ENCODE data around the gene SLC25A17.

SLC25A17 gene

DNA sequence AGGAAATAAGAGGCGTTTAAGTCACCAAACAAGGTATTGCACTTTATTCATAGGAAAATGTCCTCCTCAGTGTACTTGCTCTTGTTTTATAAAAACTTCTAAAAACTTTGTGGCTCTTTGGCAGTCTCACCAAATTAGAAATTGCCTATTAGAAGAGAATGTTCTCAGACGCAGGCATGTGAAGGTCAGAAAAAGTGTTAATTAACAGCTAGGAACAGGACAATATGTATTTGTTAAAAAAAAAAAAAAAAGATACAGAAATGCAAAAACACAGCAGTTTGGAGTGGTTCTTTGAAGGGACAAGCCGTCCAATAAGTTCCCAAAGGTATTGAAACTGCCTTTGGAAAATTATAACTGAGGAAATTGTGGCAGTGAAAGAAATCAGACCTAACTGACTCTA is 67.9 kb downstream of the SLC25A17 start:
- Mint-ChIP-seq H3K9me3 (no peaks in the 10 kb centered on the region), H3K4me3 (no peak overlapping the region), H3K36me3 (no peaks in the 10 kb centered on the region), H3K4me1 (no peaks in the 10 kb centered on the region), H3K27ac (no peak overlapping the region)
- ATAC-seq = no peak
- DNase-seq (ENCODE audit: low spot score in 2 of 2) = no peak

DNA sequence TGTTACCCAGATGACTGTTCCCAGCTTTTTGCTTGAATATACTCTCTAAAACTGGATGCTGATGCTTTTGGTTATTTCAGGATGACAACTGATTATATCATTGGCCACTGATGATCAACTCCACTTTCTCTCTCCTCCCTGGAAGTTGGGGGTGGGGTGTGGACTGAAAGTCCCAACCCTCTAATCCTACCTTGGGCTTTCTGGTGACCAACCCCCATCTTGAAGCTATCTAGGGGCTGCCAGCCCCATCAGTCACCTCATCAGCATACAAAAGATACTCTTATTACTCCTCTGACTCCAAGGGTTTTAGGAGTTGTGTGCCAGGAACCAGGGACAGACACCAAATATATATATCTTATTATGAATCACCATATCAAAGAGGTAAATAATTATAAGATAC is 69.3 kb downstream of the SLC25A17 start:
- H3K36me3 Mint-ChIP-seq = no peaks in the 10 kb centered on the region
- no peak for ATAC-seq
- H3K4me1 Mint-ChIP-seq = no peaks in the 10 kb centered on the region
- DNase-seq (ENCODE audit: low spot score in 2 of 2) = no peak
- no peak overlapping the region for H3K4me3 Mint-ChIP-seq
- H3K9me3 Mint-ChIP-seq = no peaks in the 10 kb centered on the region
- no peak overlapping the region for H3K27ac Mint-ChIP-seq

DNA sequence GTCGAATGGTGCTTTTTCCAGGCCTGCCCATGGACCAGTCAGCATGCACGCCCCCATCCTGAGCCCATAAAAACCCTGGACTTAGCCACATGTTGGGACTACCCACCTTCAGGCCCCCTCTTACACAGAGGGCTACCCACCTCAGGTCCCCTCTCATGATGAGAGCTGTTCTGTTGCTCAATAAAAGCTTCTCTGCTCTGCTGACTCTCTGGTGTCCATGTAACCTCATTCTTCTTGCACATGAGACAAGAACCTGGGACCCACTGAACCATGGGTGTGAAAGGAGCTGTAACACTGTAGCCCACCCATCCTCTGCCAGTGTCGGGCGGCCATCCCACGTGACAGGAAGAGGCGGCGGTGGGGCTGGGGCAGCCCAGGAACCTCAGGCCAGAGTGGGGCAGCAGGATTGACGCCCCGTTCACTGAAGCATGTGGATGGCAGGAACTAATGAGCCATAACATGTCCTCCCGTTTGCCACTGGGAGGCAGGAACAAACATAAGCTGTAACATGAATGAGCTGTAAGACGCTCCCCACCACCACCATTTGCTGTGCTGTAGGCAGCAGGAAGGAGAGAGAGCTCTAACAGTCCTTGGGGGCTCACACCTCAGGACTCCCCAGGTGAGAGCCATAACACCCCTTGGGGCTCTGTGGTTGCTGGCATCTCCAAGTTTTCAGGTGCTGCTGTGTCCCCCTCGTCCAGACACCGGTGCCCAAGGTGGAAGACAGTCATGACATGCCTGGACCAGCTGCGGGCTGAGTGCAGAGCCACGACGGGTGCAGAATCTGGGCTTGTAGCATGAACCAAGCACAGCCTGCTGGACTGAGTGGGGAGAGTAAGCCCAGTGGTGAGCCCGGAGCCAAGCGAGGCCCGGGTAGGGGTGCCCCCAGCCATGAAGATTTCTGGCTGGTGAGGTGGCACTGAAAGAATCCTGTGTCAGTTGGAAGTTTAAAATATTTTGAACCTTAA is 70.5 kb downstream of the SLC25A17 start:
- ATAC-seq (no peak), DNase-seq (ENCODE audit: low spot score in 2 of 2) (no peak)
- no peaks in the 10 kb centered on the region for H3K36me3 Mint-ChIP-seq
- H3K27ac Mint-ChIP-seq = no peak overlapping the region
- H3K4me3 Mint-ChIP-seq = no peak overlapping the region
- H3K4me1 Mint-ChIP-seq = no peaks in the 10 kb centered on the region
- H3K9me3 Mint-ChIP-seq = no peaks in the 10 kb centered on the region

DNA sequence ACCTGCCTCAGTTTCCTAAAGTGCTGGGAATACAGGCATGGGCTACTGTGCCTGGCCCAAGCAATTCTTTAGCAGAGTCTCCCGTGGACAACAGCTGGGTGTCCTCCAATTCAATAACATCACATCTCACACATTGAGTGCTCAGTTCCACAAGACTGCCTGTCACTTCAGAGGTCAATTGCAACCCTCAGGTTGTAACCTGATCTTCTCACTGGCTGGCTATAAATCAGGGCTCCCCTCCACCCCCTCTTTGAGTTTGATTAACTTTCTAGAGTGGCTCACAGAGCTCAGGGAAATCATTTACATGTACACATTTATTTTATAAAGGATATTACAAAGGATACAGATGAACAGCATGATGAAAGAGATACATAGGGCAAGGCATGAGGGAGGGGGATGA is 71.8 kb downstream of the SLC25A17 start:
- Mint-ChIP-seq H3K36me3 (no peaks in the 10 kb centered on the region), H3K4me3 (no peak overlapping the region), H3K9me3 (no peaks in the 10 kb centered on the region), H3K4me1 (no peaks in the 10 kb centered on the region), H3K27ac (no peak overlapping the region)
- DNase-seq (ENCODE audit: low spot score in 2 of 2) (no peak), ATAC-seq (no peak)

DNA sequence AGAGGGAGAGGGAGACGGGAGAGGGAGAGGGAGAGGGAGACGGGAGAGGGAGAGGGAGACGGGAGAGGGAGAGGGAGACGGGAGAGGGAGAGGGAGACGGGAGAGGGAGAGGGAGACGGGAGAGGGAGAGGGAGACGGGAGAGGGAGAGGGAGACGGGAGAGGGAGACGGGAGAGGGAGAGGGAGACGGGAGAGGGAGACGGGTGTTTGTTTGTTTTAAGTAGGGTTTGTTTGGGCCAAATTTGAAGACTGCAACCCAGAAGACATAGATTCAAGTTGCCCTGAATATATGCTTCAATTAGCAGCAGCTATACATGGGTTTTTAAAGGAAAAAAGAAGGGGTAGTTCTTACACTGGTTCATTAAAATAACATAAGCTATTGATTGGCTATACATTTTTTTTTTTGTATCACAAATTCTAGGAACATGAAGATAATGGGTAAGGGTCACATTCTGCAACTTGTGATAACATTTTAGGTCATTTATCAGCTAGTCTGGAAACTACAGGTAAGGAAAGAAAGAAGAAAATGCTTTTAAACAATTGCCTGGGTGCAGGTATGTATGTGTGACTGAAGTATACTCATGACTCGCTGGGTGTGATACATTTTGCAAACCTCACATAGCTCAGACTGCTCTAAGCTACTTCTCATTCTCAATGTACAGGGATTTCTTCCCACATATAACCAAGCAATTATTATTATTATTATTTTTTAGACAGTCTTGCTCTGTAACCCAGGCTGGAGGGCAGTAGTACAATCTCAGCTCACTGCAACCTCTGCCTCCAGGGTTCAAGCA is 72.5 kb downstream of the SLC25A17 start:
- ATAC-seq = no peak
- no peak overlapping the region for H3K27ac Mint-ChIP-seq

DNA sequence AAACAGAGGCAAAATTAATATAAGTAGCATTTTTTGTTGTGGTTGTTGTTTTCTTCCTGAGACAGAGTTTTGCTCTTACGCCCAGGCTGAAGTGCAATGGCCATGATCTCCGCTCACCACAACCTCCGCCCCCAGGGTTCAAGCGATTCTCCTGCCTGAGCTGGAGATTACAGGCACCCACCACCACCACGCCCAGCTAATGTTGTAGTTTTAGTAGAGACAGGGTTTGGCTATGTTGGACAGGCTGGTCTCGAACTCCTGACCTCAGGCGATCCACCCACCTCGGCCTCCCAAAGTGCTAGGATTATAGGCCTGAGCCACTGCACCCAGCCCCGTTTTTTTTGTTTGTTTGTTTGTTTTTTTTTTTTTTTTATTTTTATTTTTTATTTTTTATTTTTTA is 75.4 kb downstream of the SLC25A17 start:
- no peak overlapping the region for H3K27ac Mint-ChIP-seq
- no peak overlapping the region for H3K4me3 Mint-ChIP-seq
- H3K9me3 Mint-ChIP-seq = no peaks in the 10 kb centered on the region
- no peaks in the 10 kb centered on the region for H3K36me3 Mint-ChIP-seq
- peaks cover 5% of the 10 kb centered on the region for H3K4me1 Mint-ChIP-seq
- ATAC-seq (no peak), DNase-seq (ENCODE audit: low spot score in 2 of 2) (no peak)

More for the DNA sequence above, 72.5 kb downstream of the SLC25A17 start:
- Mint-ChIP-seq H3K36me3 (no peaks in the 10 kb centered on the region), H3K4me1 (no peaks in the 10 kb centered on the region), H3K4me3 (no peak overlapping the region), H3K9me3 (no peaks in the 10 kb centered on the region)
- no peak for DNase-seq (ENCODE audit: low spot score in 2 of 2)

DNA sequence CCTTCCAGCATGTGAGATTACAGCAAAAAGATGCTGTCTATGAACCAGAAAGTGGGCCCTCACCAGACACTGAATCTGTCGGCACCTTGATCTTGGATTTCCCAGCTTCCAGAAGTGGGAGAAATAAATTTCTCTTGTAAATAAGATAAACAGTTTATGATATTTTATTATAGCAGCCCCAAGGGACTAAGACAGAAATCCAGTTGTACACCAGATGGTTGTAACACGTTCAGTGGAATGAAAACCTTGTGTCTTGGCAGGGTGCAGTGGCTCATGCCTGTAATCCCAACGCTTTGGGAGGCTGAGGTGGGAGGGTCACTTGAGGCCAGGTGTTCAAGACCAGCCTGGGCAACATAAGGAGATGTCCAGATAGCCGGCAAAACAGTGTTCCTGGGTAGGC is 78.0 kb downstream of the SLC25A17 start:
- no peaks in the 10 kb centered on the region for H3K36me3 Mint-ChIP-seq
- H3K27ac Mint-ChIP-seq = no peak overlapping the region
- H3K4me1 Mint-ChIP-seq = peaks cover 5% of the 10 kb centered on the region
- H3K4me3 Mint-ChIP-seq = no peak overlapping the region
- DNase-seq (ENCODE audit: low spot score in 2 of 2) = no peak
- no peaks in the 10 kb centered on the region for H3K9me3 Mint-ChIP-seq
- ATAC-seq = no peak

DNA sequence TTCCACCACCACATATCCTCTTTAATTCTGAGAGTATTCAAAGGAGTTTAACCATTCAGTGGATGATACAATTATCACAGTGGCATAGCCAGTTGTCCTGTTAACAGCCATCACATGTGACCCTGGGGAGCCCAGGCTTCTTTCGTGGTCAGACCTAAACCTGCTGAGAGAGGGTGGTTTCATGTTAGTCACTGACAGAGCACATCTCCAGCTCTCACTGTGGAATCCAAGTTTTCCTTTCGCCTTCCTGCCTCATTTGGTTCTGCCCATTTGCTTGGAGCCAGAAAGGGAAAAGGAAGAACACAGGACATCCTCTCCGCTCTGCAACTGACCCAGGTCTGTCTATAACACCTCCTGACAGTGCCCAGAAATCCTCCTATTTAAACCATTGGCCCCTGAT is 79.4 kb downstream of the SLC25A17 start:
- Mint-ChIP-seq H3K9me3 (no peaks in the 10 kb centered on the region), H3K4me3 (no peak overlapping the region), H3K4me1 (peaks cover 5% of the 10 kb centered on the region), H3K36me3 (no peaks in the 10 kb centered on the region), H3K27ac (no peak overlapping the region)
- ATAC-seq = peak; percentile 52
- no peak for DNase-seq (ENCODE audit: low spot score in 2 of 2)

DNA sequence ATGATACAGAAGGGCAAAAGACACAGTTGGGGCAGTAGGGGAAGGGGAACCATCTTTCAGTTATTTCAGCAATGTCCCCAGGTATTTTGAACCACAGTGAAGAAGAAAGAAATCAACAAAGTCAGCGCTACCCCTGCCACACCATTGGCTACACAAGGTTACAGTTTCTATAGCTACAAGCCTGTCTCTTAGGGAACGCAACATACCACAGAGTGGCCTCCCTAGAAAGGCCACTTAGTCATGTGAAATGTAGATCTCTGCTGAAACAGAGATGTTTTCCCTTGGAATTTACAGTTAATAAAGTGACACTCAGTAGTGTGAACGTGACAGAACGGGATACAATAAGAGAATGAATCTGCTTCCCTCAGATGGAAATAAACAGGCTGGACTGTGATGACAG is 85.2 kb downstream of the SLC25A17 start:
- peak overlapping the region; percentile 48 for H3K27ac Mint-ChIP-seq
- no peaks in the 10 kb centered on the region for H3K9me3 Mint-ChIP-seq
- peaks cover 19% of the 10 kb centered on the region for H3K4me1 Mint-ChIP-seq

DNA sequence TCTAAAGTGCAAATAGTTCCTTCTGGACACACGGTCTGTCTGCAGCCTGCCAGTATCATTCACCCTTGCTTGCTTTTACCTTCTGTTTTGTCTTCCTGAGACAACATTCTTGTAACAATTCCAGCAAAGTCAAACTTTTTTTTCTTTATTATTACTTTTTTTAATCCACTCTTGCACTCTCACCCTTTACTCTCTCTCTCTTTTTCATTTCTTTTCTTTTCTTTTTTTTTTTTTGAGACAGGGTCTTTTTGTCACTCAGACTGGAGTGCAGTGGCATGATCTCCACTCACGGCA is 86.2 kb downstream of the SLC25A17 start:
- Mint-ChIP-seq H3K9me3 (no peaks in the 10 kb centered on the region), H3K4me3 (no peak overlapping the region), H3K27ac (peak overlapping the region; percentile 59), H3K4me1 (peaks cover 26% of the 10 kb centered on the region), H3K36me3 (no peaks in the 10 kb centered on the region)
- ATAC-seq (no peak), DNase-seq (ENCODE audit: low spot score in 2 of 2) (no peak)

More for the DNA sequence above, 85.2 kb downstream of the SLC25A17 start:
- H3K4me3 Mint-ChIP-seq = no peak overlapping the region
- ATAC-seq (no peak), DNase-seq (ENCODE audit: low spot score in 2 of 2) (no peak)
- no peaks in the 10 kb centered on the region for H3K36me3 Mint-ChIP-seq

DNA sequence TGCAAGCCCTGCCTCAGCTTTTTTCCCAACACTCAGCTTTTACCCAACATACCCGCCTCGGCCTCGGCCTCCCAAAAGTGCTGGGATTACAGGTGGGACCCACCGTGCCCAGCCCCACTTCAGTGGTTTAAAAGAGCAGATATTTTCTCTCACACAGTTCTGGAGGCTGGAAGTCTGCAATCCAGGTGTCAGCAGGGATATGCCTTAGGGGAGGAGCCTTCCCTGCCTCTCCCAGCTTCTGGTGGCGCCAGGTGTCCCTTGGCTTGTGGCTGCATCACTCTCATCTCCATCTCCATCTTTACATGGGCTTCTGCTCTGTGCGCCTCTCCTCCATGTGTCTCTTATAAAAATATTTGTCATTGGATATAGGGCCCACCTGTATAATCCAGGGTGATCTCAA is 89.9 kb downstream of the SLC25A17 start:
- DNase-seq (ENCODE audit: low spot score in 2 of 2) (no peak), ATAC-seq (no peak)
- no peak overlapping the region for H3K4me3 Mint-ChIP-seq
- H3K4me1 Mint-ChIP-seq = peaks cover 42% of the 10 kb centered on the region
- no peaks in the 10 kb centered on the region for H3K9me3 Mint-ChIP-seq
- peak overlapping the region; percentile 84 for H3K27ac Mint-ChIP-seq
- no peaks in the 10 kb centered on the region for H3K36me3 Mint-ChIP-seq

DNA sequence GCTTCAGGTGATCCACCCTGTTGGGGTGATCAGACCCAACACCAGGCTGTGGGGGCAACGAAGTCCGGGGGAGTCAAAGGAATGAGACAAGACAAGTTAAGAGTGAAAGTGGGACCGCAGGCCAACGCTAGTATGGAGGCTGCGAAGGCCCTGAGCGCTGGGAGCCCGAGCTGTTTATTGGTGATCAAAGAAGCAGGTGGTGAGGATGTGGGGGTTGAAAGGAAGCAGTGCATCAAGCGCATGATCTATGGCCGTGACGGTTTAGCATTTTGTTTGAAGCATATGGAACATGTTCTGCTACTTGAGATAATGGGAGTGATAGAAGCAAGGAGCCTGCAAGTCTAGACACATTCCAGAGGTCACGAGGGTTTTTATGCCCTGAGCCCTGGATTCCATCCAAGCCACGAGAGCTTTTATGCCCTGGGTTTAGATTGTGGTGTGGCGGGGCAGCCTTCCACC is 90.4 kb downstream of the SLC25A17 start:
- peak; percentile 33 for ATAC-seq

DNA sequence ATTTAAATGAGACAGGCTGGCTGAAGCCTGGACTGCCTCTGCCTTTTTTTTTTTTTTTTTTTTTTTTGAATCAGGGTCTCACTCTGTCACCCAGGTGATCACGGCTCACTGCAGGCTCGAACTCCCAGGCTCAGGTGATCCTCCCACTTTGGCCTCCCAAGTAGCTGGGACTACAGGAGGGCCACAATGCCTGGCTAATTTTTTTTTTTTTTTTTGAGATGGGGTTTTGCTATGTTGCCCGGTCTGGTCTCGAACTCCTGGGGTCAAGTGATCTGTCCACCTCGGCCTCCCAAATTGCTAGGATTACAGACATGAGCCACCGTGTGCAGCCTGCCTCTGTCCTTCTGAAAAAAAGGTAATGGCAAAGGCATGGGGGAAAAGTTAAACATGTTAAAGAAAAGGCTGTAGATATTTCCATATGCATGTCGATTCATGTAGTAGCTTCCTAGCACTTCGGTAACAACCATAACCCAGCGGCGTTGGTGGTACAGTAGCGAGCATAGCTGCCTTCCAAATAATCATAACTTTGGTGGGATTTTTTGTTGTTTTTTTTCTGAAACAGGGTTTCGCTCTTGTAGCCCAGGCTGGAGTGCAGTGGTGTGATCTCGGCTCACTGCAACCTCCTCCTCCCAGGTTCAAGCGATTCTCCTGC is 91.1 kb downstream of the SLC25A17 start:
- peaks cover 42% of the 10 kb centered on the region for H3K4me1 Mint-ChIP-seq
- peak overlapping the region; percentile 43 for H3K4me3 Mint-ChIP-seq
- H3K27ac Mint-ChIP-seq = peak overlapping the region; percentile 84

More for the DNA sequence above, 90.4 kb downstream of the SLC25A17 start:
- no peaks in the 10 kb centered on the region for H3K9me3 Mint-ChIP-seq
- no peaks in the 10 kb centered on the region for H3K36me3 Mint-ChIP-seq
- DNase-seq (ENCODE audit: low spot score in 2 of 2) = no peak
- H3K27ac Mint-ChIP-seq = peak overlapping the region; percentile 84
- peaks cover 42% of the 10 kb centered on the region for H3K4me1 Mint-ChIP-seq
- peak overlapping the region; percentile 43 for H3K4me3 Mint-ChIP-seq

DNA sequence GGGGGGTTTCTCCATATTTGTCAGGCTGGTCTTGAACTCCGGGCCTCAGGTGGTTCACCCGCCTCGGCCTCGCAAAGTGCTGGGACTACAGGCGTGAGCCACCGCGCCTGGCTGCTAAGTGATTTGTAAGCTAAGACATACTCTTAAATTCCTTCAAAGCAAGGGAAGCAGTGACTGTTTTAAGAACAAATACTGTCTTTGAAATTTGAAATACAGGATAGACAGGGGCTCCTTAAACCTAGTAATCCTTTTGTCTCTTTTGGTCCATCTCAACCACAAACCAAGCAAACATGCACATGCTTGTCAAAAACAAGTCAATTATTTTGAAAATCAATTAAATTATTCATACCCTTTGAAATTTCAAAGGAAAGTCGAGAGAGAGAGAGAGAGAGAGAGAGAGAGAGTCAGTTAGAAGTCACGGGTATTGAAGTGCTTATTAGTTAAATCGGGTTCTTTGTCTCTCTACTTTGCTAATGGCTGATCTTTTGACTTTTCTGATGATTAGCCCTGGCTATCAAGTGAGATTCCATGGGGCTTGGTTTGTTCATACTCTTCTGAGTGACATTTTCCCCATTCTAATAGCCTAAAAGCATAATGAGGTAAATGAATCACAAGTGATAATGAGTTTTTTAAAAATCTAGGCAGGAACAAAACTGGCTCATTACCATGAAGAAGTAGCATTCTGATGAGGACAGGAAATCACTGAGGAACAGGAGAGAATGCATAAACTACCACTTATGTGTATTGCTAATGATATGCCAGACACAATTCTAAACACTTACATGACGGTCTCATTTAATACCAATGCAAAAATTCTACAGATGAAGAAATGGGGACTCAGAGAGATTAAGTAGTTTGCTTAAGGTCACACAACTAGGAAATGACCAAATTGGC is 91.8 kb downstream of the SLC25A17 start:
- peaks cover 35% of the 10 kb centered on the region for H3K4me1 Mint-ChIP-seq
- H3K4me3 Mint-ChIP-seq = no peak overlapping the region
- no peak for DNase-seq (ENCODE audit: low spot score in 2 of 2)
- ATAC-seq = peak; percentile 9
- peak overlapping the region; percentile 45 for H3K27ac Mint-ChIP-seq
- H3K36me3 Mint-ChIP-seq = no peaks in the 10 kb centered on the region
- no peaks in the 10 kb centered on the region for H3K9me3 Mint-ChIP-seq

More for the DNA sequence above, 91.1 kb downstream of the SLC25A17 start:
- no peak for ATAC-seq
- DNase-seq (ENCODE audit: low spot score in 2 of 2) = no peak
- Mint-ChIP-seq H3K36me3 (no peaks in the 10 kb centered on the region), H3K9me3 (no peaks in the 10 kb centered on the region)
